MM.1S (cell line): ENCODE results near the gene PRDM12.

ENCODE experiments used
- DNase-seq: peaks from one replicate; pipeline ENCODE4 v3.0.0-alpha.2; 2015
- H2AFZ ChIP-seq: fragments of 300-600 bp; sonication (generic); 2 replicates; pipeline ENCODE4 v1.6.0; 2016; ENCODE audit warnings: antibody characterized with exemption, low read length
- H3F3A ChIP-seq: fragments of 300-600 bp; sonication (generic); 2 replicates; pipeline ENCODE4 v1.6.1; 2016; ENCODE audit warnings: mild to moderate bottlenecking, antibody characterized with exemption, low read length, moderate library complexity, mixed read lengths; ENCODE audit not compliant: insufficient read depth
- H3K27ac ChIP-seq: fragments of 300-600 bp; sonication (generic); 2 replicates; pipeline ENCODE4 v1.5.1; 2016; ENCODE audit warnings: mild to moderate bottlenecking, low read length
- H3K27me3 ChIP-seq: fragments of 300-600 bp; sonication (generic); replicated peaks from 2 replicates; pipeline ENCODE4 v1.6.0; 2016; ENCODE audit warnings: low read length; ENCODE audit not compliant: insufficient read depth
- H3K36me3 ChIP-seq: fragments of 300-600 bp; sonication (generic); replicated peaks from 2 replicates; pipeline ENCODE4 v1.6.1; 2016; ENCODE audit warnings: mild to moderate bottlenecking, low read length, mixed read lengths; ENCODE audit not compliant: insufficient read depth
- H3K4me1 ChIP-seq: fragments of 300-600 bp; sonication (generic); 2 replicates; pipeline ENCODE4 v1.6.1; 2016; ENCODE audit warnings: low read length, mixed read lengths
- H3K4me2 ChIP-seq: fragments of 300-600 bp; sonication (generic); 2 replicates; pipeline ENCODE4 v1.6.0; 2016; ENCODE audit warnings: low read depth, low read length
- H3K4me3 ChIP-seq: fragments of 300-600 bp; sonication (generic); 2 replicates; pipeline ENCODE4 v1.5.1; 2016; ENCODE audit warnings: low read length, mixed read lengths
- H3K79me2 ChIP-seq: fragments of 300-600 bp; sonication (generic); 2 replicates; pipeline ENCODE4 v1.6.1; 2016; ENCODE audit warnings: mixed run types, low read length, mixed read lengths
- H3K9ac ChIP-seq: fragments of 300-600 bp; sonication (generic); 2 replicates; pipeline ENCODE4 v1.6.1; 2016; ENCODE audit warnings: low read length, mixed read lengths
- H3K9me2 ChIP-seq: fragments of 300-600 bp; sonication (generic); replicated peaks from 2 replicates; pipeline ENCODE4 v1.6.1; 2016; ENCODE audit warnings: mild to moderate bottlenecking, low read length, mixed read lengths; ENCODE audit not compliant: insufficient read depth
- H3K9me3 ChIP-seq: fragments of 300-600 bp; sonication (generic); replicated peaks from 2 replicates; pipeline ENCODE4 v1.6.1; 2016; ENCODE audit warnings: mild to moderate bottlenecking, low read length, mixed read lengths; ENCODE audit not compliant: insufficient read depth
- H4K20me1 ChIP-seq: fragments of 300-600 bp; sonication (generic); 2 replicates; pipeline ENCODE4 v1.6.1; 2016; ENCODE audit warnings: mild to moderate bottlenecking, low read length, moderate library complexity, mixed read lengths; ENCODE audit not compliant: insufficient read depth
- EZH2 ChIP-seq: fragments of 300-600 bp; sonication (generic); optimal IDR thresholded peaks from 2 replicates; pipeline ENCODE3; 2017; ENCODE audit warnings: low read depth, mild to moderate bottlenecking, antibody characterized with exemption, low read length, mixed read lengths
- EZH2phosphoT487 ChIP-seq: fragments of 300-600 bp; sonication (generic); IDR thresholded peaks from 2 replicates; pipeline ENCODE4 v1.6.1; 2018; ENCODE audit warnings: antibody characterized with exemption, low read length
- TF ChIP-seq, protein P1 (sequence below): fragments of 300-600 bp; sonication (generic); IDR thresholded peaks from 2 replicates; pipeline ENCODE4 v1.5.1; 2016; ENCODE audit warnings: antibody characterized with exemption, low read length, mixed read lengths

PRDM12 gene

DNA sequence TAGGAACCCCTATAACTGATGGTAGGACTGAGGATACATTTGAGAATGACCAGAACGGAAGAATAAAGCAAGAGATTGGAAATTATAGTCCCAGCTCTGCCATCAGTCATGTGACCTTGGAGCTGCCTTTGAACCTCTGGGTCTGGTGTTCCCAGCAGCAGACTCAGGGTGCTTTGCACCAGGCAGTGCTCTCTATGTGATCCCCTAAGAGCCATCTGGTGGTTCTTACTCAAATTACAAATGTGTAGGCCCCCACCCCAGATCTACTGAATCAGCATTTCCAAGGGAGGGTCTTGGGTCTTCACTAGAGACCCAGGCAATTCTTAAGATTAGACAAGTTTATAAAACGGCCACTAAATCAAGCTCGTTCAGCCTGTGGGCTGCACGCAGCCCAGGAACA lies 40.2 kb upstream of the PRDM12 start:
- H3K4me3 ChIP-seq, result no peak overlapping the region
- no peaks in the 10 kb centered on the region for H3K9me2 ChIP-seq
- no peaks in the 10 kb centered on the region for H3F3A ChIP-seq
- H3K27me3 ChIP-seq, result no peaks in the 10 kb centered on the region
- H3K9me3 ChIP-seq, result no peaks in the 10 kb centered on the region
- H3K36me3 ChIP-seq, result peaks cover 6% of the 10 kb centered on the region; the same call in 1 of the 2 replicates
- H4K20me1 ChIP-seq, result no peaks in the 10 kb centered on the region
- H3K79me2 ChIP-seq, result no peaks in the 10 kb centered on the region
- no peaks in the 10 kb centered on the region for H3K4me1 ChIP-seq
- H3K4me2 ChIP-seq, result no peak overlapping the region
- no peak overlapping the region for H3K9ac ChIP-seq
- H3K27ac ChIP-seq, result no peak overlapping the region
- TF ChIP-seq EZH2phosphoT487 (no peak), EZH2 (no peak)
- TF ChIP-seq, protein P1, sequence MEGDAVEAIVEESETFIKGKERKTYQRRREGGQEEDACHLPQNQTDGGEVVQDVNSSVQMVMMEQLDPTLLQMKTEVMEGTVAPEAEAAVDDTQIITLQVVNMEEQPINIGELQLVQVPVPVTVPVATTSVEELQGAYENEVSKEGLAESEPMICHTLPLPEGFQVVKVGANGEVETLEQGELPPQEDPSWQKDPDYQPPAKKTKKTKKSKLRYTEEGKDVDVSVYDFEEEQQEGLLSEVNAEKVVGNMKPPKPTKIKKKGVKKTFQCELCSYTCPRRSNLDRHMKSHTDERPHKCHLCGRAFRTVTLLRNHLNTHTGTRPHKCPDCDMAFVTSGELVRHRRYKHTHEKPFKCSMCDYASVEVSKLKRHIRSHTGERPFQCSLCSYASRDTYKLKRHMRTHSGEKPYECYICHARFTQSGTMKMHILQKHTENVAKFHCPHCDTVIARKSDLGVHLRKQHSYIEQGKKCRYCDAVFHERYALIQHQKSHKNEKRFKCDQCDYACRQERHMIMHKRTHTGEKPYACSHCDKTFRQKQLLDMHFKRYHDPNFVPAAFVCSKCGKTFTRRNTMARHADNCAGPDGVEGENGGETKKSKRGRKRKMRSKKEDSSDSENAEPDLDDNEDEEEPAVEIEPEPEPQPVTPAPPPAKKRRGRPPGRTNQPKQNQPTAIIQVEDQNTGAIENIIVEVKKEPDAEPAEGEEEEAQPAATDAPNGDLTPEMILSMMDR, result no peak
- no peak overlapping the region for H2AFZ ChIP-seq
- DNase-seq, result no peak

DNA sequence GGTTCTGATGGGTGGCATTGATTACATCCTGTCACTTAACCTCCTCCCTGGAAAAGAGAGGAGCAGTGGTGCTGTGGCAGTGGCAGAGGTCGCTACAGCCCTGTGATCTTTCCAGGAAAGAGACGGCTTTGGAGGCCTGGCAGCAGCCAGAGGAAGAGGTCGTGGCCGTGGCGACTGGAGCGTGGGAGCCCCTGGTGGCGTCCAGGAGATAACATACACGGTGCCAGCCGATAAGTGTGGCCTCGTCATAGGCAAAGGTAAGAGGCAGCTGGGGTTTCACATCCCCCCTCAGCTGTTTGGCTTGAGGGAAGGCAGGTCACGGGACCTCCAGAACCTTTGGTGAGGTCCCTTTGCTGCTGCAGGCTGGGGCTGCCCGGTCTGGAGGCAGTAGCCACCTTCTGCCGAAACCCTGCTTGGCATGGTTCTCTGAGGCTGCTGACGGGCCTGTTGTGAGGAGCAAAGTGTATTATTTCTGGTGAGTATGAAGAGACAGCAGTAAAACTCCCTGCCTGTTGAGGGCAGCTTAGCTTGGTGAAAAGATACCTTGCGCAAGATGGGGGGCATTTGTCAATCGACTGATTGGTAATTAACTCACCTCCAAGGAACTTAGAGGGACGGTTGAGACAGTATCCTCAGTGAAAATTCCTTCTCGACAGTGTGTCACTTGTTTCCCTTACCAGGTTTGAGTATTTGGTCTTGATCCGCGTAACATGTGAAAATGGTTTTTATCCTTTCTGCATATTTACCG lies 38.0 kb upstream of the PRDM12 start:
- Histone ChIP-seq H3F3A (no peaks in the 10 kb centered on the region), H2AFZ (no peak overlapping the region), H3K36me3 (no peaks in the 10 kb centered on the region), H3K79me2 (no peaks in the 10 kb centered on the region), H3K4me1 (no peaks in the 10 kb centered on the region), H3K4me3 (no peak overlapping the region), H4K20me1 (no peaks in the 10 kb centered on the region), H3K9me2 (no peaks in the 10 kb centered on the region), H3K9me3 (no peaks in the 10 kb centered on the region), H3K4me2 (no peak overlapping the region), H3K9ac (no peak overlapping the region), H3K27me3 (no peaks in the 10 kb centered on the region), H3K27ac (no peak overlapping the region)
- TF ChIP-seq EZH2phosphoT487, result no peak
- TF ChIP-seq, protein P1, result no peak
- no peak for TF ChIP-seq EZH2
- DNase-seq, result no peak

DNA sequence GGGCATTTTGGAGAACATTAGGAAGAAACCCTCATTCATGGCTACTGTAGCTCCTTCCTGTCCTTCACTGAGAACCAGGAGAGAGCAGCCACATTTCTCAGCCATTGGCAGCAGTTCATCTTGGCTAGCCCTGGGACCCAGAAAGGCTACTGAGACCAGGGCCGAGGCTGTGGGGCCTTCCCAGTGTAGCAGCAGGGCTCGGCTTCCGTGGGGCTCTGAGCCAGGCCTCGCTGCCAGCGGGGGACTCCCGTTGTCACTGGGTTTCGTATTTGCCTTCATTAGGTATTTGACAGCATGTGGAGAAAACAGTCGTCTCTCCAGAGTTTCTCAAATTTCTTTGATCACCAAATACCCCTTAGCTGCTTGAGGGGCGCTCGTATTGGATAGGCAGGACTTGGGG lies 37.3 kb upstream of the PRDM12 start:
- no peaks in the 10 kb centered on the region for H4K20me1 ChIP-seq
- no peak for DNase-seq
- no peak overlapping the region for H2AFZ ChIP-seq
- no peaks in the 10 kb centered on the region for H3K9me2 ChIP-seq
- no peak overlapping the region for H3K4me3 ChIP-seq
- no peaks in the 10 kb centered on the region for H3F3A ChIP-seq
- H3K27me3 ChIP-seq, result no peaks in the 10 kb centered on the region
- H3K4me2 ChIP-seq, result no peak overlapping the region
- H3K36me3 ChIP-seq, result no peaks in the 10 kb centered on the region
- no peaks in the 10 kb centered on the region for H3K9me3 ChIP-seq
- TF ChIP-seq, protein P1, result no peak
- no peak for TF ChIP-seq EZH2
- TF ChIP-seq EZH2phosphoT487, result no peak
- no peaks in the 10 kb centered on the region for H3K4me1 ChIP-seq
- no peaks in the 10 kb centered on the region for H3K79me2 ChIP-seq
- H3K9ac ChIP-seq, result no peak overlapping the region
- no peak overlapping the region for H3K27ac ChIP-seq
